Daoy (cell line): Measurements from ENCODE around the gene CCL4L2. TPM values are rescaled to one million over a fixed set of nuclear protein-coding genes. Genes with fewer than 3 reads are reported as not detected.
"Not testable (repeated sequence)": the region's sequence is repeated elsewhere in the genome, so short reads cannot be mapped to it uniquely, and the experiment has no call there.

ENCODE experiments used
- DNase-seq: peaks from one replicate; pipeline ENCODE4 v3.0.0-alpha.2; 2015; ENCODE audit warnings: low read depth
- total RNA-seq: library from RNA; depleted of rRNA; stranded (reverse); fragments of >200 nt; shearing (Covaris generic); gene quantifications from 2 replicates; pipeline ENCODE4 v1.2.3, GENCODE V29; 2014

The CCL4L2 gene
- total RNA-seq, 1 experiment from 2014 or later = 0.63 TPM

GRCh38 chr17:36195434-36196130, 15.3 kb upstream of the CCL4L2 start:
- no peak for DNase-seq

GRCh38 chr17:36196131-36196486, 14.8 kb upstream of the CCL4L2 start:
- no peak for DNase-seq

GRCh38 chr17:36197387-36197703, 13.5 kb upstream of the CCL4L2 start:
- DNase-seq = no peak

- peak; percentile 25 for DNase-seq
These were observed 11.9 kb upstream of the CCL4L2 start for GRCh38 chr17:36198831-36199465.

- not testable (repeated sequence) for DNase-seq
These were observed 9.8 kb upstream of the CCL4L2 start for GRCh38 chr17:36201102-36201501.

GRCh38 chr17:36201506-36201905, 9.4 kb upstream of the CCL4L2 start:
- DNase-seq = not testable (repeated sequence)

GRCh38 chr17:36203335-36203734, 7.5 kb upstream of the CCL4L2 start:
- DNase-seq = no peak

- no peak for DNase-seq
These were observed 6.0 kb upstream of the CCL4L2 start for GRCh38 chr17:36204724-36205500.

- no peak for DNase-seq
These were observed 5.0 kb upstream of the CCL4L2 start for GRCh38 chr17:36205637-36206485.

GRCh38 chr17:36206486-36206821, 4.4 kb upstream of the CCL4L2 start:
- not testable (repeated sequence) for DNase-seq

GRCh38 chr17:36207383-36207782, 3.5 kb upstream of the CCL4L2 start:
- DNase-seq = not testable (repeated sequence)

- no peak for DNase-seq
These were observed 1.3 kb upstream of the CCL4L2 start for GRCh38 chr17:36209575-36209974.

- DNase-seq = not testable (repeated sequence)
These were observed 815 bp downstream of the CCL4L2 start for GRCh38 chr17:36211484-36212271.

GRCh38 chr17:36212272-36212605, 1.4 kb downstream of the CCL4L2 start:
- no peak for DNase-seq

GRCh38 chr17:36212966-36213365, 2.1 kb downstream of the CCL4L2 start:
- DNase-seq = no peak

- DNase-seq = no peak
These were observed 2.8 kb downstream of the CCL4L2 start for GRCh38 chr17:36213695-36214094.

- no peak for DNase-seq
These were observed 4.1 kb downstream of the CCL4L2 start for GRCh38 chr17:36214918-36215317.

- not testable (repeated sequence) for DNase-seq
These were observed 4.8 kb downstream of the CCL4L2 start for GRCh38 chr17:36215406-36216308.

GRCh38 chr17:36219556-36219955, 8.7 kb downstream of the CCL4L2 start:
- not testable (repeated sequence) for DNase-seq
